Calu3 (cell line): ENCODE data around the gene C22orf39. TPM values are rescaled to one million over a fixed set of nuclear protein-coding genes. Genes with fewer than 3 reads are reported as not detected.

Experiments
- BruUV-seq: library from RNA; stranded (reverse); fragments of 400-500 nt; replicated peaks from 2 replicates; lab custom pipeline; 2021; lab: Mats Ljungman, UMichigan
- CTCF ChIA-PET: fragments of 300-600 bp; sonication (Branson Sonifier 250); formaldehyde crosslinking; loops from one replicate; lab custom pipeline; 2022; ENCODE audit warnings: antibody characterized with exemption; lab: Charles Lee
- DNase-seq: peaks from one replicate; pipeline ENCODE4 v3.0.0; 2022
- H3K27ac Mint-ChIP-seq: one replicate; pipeline ENCODE4 v1.8.0; 2022; ENCODE audit warnings: mixed read lengths; ENCODE audit not compliant: unreplicated experiment
- H3K27me3 Mint-ChIP-seq: one replicate; pipeline ENCODE4 v1.8.0; 2022; ENCODE audit warnings: mixed read lengths; ENCODE audit not compliant: unreplicated experiment
- H3K36me3 Mint-ChIP-seq: one replicate; pipeline ENCODE4 v1.8.0; 2022; ENCODE audit warnings: mild to moderate bottlenecking, moderate library complexity, mixed read lengths; ENCODE audit not compliant: insufficient read depth, unreplicated experiment
- H3K4me1 Mint-ChIP-seq: one replicate; pipeline ENCODE4 v1.8.0; 2022; ENCODE audit warnings: mild to moderate bottlenecking, low read depth, mixed read lengths; ENCODE audit not compliant: unreplicated experiment
- H3K4me3 Mint-ChIP-seq: one replicate; pipeline ENCODE4 v1.8.0; 2022; ENCODE audit warnings: mild to moderate bottlenecking, low read depth, moderate library complexity, mixed read lengths; ENCODE audit not compliant: unreplicated experiment
- H3K9me3 Mint-ChIP-seq: one replicate; pipeline ENCODE4 v1.8.0; 2022; ENCODE audit warnings: low read depth, mixed read lengths; ENCODE audit not compliant: unreplicated experiment
- intact Hi-C: fragments of 100-400 bp; cut with micrococcal nuclease; formaldehyde crosslinking; loops from one replicate; pipeline ENCODE4 v1.10.0; 2022; ENCODE audit not compliant: unreplicated experiment
- total RNA-seq: library from RNA; stranded (reverse); gene quantifications from 2 replicates; pipeline ENCODE4 v1.2.3, GENCODE V29; 2022
- TF ChIP-seq, protein P1 (sequence below): fragments of 200-600 bp; IDR thresholded peaks from one replicate; pipeline ENCODE4 v1.8.0; 2022; ENCODE audit warnings: antibody characterized with exemption; ENCODE audit not compliant: unreplicated experiment

Gene C22orf39
- total RNA-seq, 1 experiment from 2014 or later, result 15.7 TPM

DNA sequence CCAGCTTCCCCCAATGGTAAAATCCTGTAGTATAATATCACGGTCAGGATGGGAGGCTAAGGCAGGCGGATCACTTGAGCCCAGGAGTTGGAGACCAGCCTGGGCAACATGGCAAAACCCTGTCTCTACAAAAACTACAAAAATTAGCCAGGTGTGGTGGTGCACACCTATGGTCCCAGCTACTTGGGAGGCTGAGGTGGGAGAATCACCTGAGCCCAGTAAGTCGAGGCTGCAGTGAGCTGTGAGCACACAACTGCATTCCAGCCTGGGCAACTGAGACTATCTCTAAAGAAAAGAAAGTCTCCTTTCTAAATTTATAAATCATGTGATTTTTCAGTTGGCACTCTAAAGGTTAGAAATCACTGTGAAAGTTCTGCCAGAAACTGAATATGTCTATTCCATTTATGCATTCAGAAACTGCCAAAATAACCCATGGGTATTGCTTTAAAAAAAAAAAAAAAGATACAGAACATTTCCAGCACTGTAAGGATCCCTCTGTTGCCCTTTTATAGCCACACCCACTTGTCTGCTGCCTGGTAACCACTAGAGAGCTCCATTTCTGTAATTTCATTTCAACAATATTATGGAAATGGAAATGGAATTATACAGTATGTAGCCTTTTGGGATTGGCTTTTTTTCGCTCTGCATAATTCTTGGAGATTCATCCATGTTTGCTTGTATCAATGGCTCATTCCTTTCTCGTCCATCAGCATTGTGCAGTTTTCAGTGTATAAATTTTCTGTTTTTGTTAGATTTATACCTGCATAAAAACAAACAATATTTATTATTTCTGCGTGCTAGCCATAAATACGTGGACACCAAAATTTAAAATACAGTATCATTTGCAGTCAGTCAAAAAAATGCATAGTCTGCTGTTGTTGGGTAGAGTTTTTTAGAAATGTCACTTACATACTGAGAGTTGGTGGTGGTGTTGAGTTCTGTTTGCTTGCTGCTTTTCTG, 41.7 kb upstream of the C22orf39 start:
- peaks cover 18% of the 10 kb centered on the region for H3K36me3 Mint-ChIP-seq
- no TSS peak for BruUV-seq
- H3K4me1 Mint-ChIP-seq, result no peaks in the 10 kb centered on the region
- H3K27ac Mint-ChIP-seq, result no peak overlapping the region
- DNase-seq, result no peak
- intact Hi-C loops, result no loop called here
- H3K9me3 Mint-ChIP-seq, result no peaks in the 10 kb centered on the region
- H3K27me3 Mint-ChIP-seq, result no peaks in the 10 kb centered on the region
- H3K4me3 Mint-ChIP-seq, result no peak overlapping the region
- TF ChIP-seq, protein P1, sequence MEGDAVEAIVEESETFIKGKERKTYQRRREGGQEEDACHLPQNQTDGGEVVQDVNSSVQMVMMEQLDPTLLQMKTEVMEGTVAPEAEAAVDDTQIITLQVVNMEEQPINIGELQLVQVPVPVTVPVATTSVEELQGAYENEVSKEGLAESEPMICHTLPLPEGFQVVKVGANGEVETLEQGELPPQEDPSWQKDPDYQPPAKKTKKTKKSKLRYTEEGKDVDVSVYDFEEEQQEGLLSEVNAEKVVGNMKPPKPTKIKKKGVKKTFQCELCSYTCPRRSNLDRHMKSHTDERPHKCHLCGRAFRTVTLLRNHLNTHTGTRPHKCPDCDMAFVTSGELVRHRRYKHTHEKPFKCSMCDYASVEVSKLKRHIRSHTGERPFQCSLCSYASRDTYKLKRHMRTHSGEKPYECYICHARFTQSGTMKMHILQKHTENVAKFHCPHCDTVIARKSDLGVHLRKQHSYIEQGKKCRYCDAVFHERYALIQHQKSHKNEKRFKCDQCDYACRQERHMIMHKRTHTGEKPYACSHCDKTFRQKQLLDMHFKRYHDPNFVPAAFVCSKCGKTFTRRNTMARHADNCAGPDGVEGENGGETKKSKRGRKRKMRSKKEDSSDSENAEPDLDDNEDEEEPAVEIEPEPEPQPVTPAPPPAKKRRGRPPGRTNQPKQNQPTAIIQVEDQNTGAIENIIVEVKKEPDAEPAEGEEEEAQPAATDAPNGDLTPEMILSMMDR, result no peak
- CTCF ChIA-PET, result interaction anchor here (0.6 to 1.0 kb wide), 3 partner anchors 77 to 414 kb away, joined by 4 to 8 read pairs (median 7); no protein-coding TSS in a partner anchor

DNA sequence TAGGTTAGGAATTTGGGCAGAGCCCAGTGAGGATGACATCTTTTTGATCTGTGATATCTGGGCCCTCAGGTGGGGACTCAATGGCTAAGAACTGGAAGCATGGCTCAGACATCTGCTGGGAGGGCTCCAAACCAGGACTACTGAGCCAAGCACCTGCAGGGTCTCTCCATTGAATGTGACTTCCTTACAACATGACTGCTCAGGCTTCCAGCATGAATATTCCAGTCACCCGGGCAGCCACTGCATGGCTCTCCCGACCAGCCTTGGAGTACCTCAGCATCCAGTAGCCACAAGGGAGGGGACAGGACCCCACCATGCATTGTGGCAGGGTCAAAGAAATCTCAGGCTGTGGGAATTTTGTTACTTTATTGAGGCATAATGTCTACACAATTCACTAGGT, 40.8 kb upstream of the C22orf39 start:
- Mint-ChIP-seq H3K9me3 (no peaks in the 10 kb centered on the region), H3K4me3 (no peak overlapping the region), H3K27ac (no peak overlapping the region), H3K36me3 (peaks cover 18% of the 10 kb centered on the region), H3K4me1 (no peaks in the 10 kb centered on the region), H3K27me3 (no peaks in the 10 kb centered on the region)
- DNase-seq, result no peak
- no TSS peak for BruUV-seq
- TF ChIP-seq, protein P1, result no peak
- CTCF ChIA-PET, result interaction anchor here (0.9 to 1.0 kb wide), 2 partner anchors 10 to 66 kb away, joined by 3 read pairs; no protein-coding TSS in a partner anchor
- intact Hi-C loops, result no loop called here

DNA sequence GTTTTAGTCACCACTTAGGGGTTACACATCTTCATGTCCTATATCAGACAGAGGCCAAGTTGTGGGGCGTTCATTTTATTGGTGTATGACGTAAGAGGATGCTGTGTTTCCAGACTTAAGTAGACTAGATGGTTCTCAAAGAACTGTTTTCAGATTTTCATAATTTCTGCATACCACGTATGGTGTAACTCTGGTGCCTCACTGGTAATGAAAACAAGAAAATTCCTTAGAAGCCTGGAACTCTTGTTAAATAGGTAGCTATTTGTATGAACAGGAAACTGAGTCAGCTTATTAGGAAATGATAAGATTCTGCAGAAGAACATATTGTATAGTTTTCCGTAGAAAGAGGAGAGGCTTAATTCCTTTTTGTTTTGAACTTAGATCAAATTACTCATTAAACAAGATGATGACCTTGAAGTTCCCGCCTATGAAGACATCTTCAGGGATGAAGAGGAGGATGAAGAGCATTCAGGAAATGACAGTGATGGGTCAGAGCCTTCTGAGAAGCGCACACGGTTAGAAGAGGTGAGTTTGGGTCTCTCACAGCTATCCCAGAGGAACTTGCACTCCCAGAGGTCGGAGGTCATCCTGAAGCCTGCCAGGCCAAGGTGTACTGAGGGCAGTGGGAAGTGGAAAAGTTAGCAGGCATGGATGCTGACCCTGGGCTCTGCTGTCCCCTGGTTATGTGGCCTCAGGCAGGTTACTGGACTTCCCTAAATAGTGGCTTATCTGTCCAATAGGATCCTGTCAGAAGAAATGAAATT, 36.2 kb upstream of the C22orf39 start:
- H3K36me3 Mint-ChIP-seq, result peaks cover 30% of the 10 kb centered on the region
- H3K27me3 Mint-ChIP-seq, result no peaks in the 10 kb centered on the region
- H3K4me3 Mint-ChIP-seq, result no peak overlapping the region
- H3K4me1 Mint-ChIP-seq, result peaks cover 9% of the 10 kb centered on the region
- DNase-seq, result no peak
- TF ChIP-seq, protein P1, result no peak
- no peaks in the 10 kb centered on the region for H3K9me3 Mint-ChIP-seq
- no peak overlapping the region for H3K27ac Mint-ChIP-seq
- CTCF ChIA-PET, result no interaction called here
- intact Hi-C loops, result no loop called here
- no TSS peak for BruUV-seq

DNA sequence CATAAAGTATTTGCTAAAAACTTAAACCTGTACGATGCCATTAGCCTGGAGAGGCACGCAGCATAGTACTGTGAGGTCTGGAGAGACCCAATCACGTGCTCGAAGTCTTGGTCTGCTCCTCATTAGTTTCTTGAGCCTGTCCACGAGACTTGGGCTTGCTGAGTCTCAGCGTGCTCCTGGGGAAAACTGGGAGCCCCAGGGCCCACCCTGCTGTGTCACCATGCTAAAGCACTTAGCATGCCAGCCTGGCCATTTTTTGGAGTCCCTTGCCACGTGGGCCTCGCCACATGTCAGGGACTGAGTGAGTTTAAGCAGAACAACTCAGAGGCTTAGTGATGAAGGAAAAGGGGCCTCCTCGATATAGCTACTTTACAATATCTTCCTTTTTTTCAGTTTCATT, 34.8 kb upstream of the C22orf39 start:
- Mint-ChIP-seq H3K27ac (no peak overlapping the region), H3K4me3 (no peak overlapping the region), H3K27me3 (no peaks in the 10 kb centered on the region), H3K36me3 (peaks cover 42% of the 10 kb centered on the region), H3K9me3 (no peaks in the 10 kb centered on the region), H3K4me1 (peaks cover 20% of the 10 kb centered on the region)
- no TSS peak for BruUV-seq
- CTCF ChIA-PET, result no interaction called here
- TF ChIP-seq, protein P1, result no peak
- intact Hi-C loops, result no loop called here
- no peak for DNase-seq
